ENCODE data around the gene CAP1. TPM values are rescaled to one million over a fixed set of nuclear protein-coding genes. Genes with fewer than 3 reads are reported as not detected.

CAP1 gene
- total and polyA plus RNA-seq, 8 donors = 150 to 501 (median 167) TPM

DNA sequence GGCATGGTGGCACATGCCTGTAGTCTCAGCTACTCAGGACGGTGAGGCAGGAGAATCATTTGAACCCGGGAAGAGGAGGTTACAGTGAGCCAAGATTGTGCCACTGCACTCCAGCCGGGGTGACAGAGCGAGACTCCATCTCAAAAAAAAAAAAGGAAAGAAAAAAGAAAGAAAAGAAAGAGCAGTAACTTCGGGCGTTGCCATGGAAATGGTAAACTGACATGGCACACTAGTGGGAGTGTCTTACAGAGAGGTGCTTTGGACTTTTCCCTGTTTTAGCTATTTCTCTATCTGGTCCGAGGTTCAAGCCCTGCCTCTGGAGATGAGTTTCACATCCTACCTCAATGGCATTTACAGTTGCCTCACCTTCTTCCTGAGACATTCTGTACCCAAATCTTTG lies 79.6 kb downstream of the CAP1 start:
- no peaks in the 10 kb centered on the region for H3K27me3 ChIP-seq
- no peaks in the 10 kb centered on the region for H3K36me3 ChIP-seq
- no peaks in the 10 kb centered on the region for H3K4me1 ChIP-seq
- no peaks in the 10 kb centered on the region for H3K9me3 ChIP-seq
- no peak overlapping the region for H3K4me3 ChIP-seq
- ATAC-seq (no peak), DNase-seq (no peak)
- intact Hi-C loops (cut with DNase I) = no loop called here
- no peak overlapping the region for H3K27ac ChIP-seq
- no peak for TF ChIP-seq CTCF (IDR thresholded peaks at IDR 0.05)

Other genes with a start within 250 kb of the CAP1 start
- 10 to 100 TPM; 10.5 to 13.1 TPM for gene TRIT1, start 157.2 kb upstream of the CAP1 start, total RNA-seq
- 10 to 100 TPM; 36.3 to 51.4 (median 38.8) TPM for gene TRIT1, start 157.2 kb upstream of the CAP1 start, polyA plus RNA-seq (ENCODE audit: insufficient read length in 6 of 6)
- 1 to 10 TPM; 2.7 to 4.3 TPM for gene MYCL, start 138.8 kb upstream of the CAP1 start, total RNA-seq
- gene MYCL, start 138.8 kb upstream of the CAP1 start, polyA plus RNA-seq (ENCODE audit: insufficient read length in 6 of 6) = 10 to 100 TPM in 5 of 6 donors, 1 to 10 TPM in 1; 8.1 to 12.9 (median 11.9) TPM
- 100 to 1,000 TPM in 1 of 2 donors, 10 to 100 TPM in 1; 98.0 to 114 TPM for gene MFSD2A, start 85.6 kb upstream of the CAP1 start, total RNA-seq
- 100 to 1,000 TPM in 5 of 6 donors, 10 to 100 TPM in 1; 56.3 to 214 (median 173) TPM for gene MFSD2A, start 85.6 kb upstream of the CAP1 start, polyA plus RNA-seq (ENCODE audit: insufficient read length in 6 of 6)
- gene PPT1, start 56.5 kb downstream of the CAP1 start, total RNA-seq = 100 to 1,000 TPM; 164 to 195 TPM
- gene PPT1, start 56.5 kb downstream of the CAP1 start, polyA plus RNA-seq (ENCODE audit: insufficient read length in 6 of 6) = 100 to 1,000 TPM in 2 of 6 donors, 10 to 100 TPM in 4; 87.3 to 112 (median 97.4) TPM
- gene RLF, start 120.7 kb downstream of the CAP1 start, total RNA-seq = 10 to 100 TPM; 11.2 to 12.7 TPM
- 10 to 100 TPM; 23.3 to 34.4 (median 26.4) TPM for gene RLF, start 120.7 kb downstream of the CAP1 start, polyA plus RNA-seq (ENCODE audit: insufficient read length in 6 of 6)
- under 1 TPM in 1 of 2 donors, not detected in 1; 0.55 TPM for gene TMCO2, start 207.2 kb downstream of the CAP1 start, total RNA-seq
- gene TMCO2, start 207.2 kb downstream of the CAP1 start, polyA plus RNA-seq (ENCODE audit: insufficient read length in 6 of 6) = not detected
- 10 to 100 TPM; 54.5 to 57.2 TPM for gene ZMPSTE24, start 217.5 kb downstream of the CAP1 start, total RNA-seq
- gene ZMPSTE24, start 217.5 kb downstream of the CAP1 start, polyA plus RNA-seq (ENCODE audit: insufficient read length in 6 of 6) = 10 to 100 TPM; 38.7 to 49.3 (median 43.7) TPM

Measured in left lung (tissue), 10 donors.